ENCODE measurements around the gene NT5C1B. TPM values are rescaled to one million over a fixed set of nuclear protein-coding genes. Genes with fewer than 3 reads are reported as not detected.
"Not testable (repeated sequence)": the region's sequence is repeated elsewhere in the genome, so short reads cannot be mapped to it uniquely, and the experiment has no call there.

Gene NT5C1B
- total RNA-seq, result not detected

GRCh38 chr2:18589354-18589753, at the start of gene NT5C1B:
Gene NT5C1B (minus strand): TSS chr2:18589569. CDS start chr2:18589468, 101 bp downstream.
- DNase-seq (no peak), ATAC-seq (replicated peaks in 1 of 2) (no peak)
- no peak within 1 kb of the TSS for H3K4me3 Mint-ChIP-seq
- H3K27me3 Mint-ChIP-seq (ENCODE audit: low read depth), result no peaks in the 10 kb centered on the region
- H3K4me1 Mint-ChIP-seq (ENCODE audit: low read depth), result no peaks in the 10 kb centered on the region
- H3K27ac Mint-ChIP-seq, result no peak within 1 kb of the TSS
- H3K36me3 Mint-ChIP-seq (ENCODE audit: insufficient read depth in 2 of 2), result peaks cover 0 to 3% of the 10 kb centered on the region in 2 donors
- H3K9me3 Mint-ChIP-seq, result peaks cover 3 to 6% of the 10 kb centered on the region in 2 donors

- Mint-ChIP-seq H3K36me3 (ENCODE audit: insufficient read depth in 2 of 2) (peaks cover 23 to 39% of the 10 kb centered on the region in 2 donors), H3K4me1 (ENCODE audit: low read depth) (no peaks in the 10 kb centered on the region), H3K27me3 (ENCODE audit: low read depth) (no peaks in the 10 kb centered on the region), H3K4me3 (no peak overlapping the region), H3K27ac (no peak overlapping the region), H3K9me3 (peaks cover 16 to 24% of the 10 kb centered on the region in 2 donors)
- no peak for DNase-seq
- no peak for ATAC-seq (replicated peaks in 1 of 2)
These were observed 47.8 kb upstream of the NT5C1B start for GRCh38 chr2:18637196-18637595.

- H3K4me3 Mint-ChIP-seq; H3K27me3 Mint-ChIP-seq (ENCODE audit: low read depth); H3K4me1 Mint-ChIP-seq (ENCODE audit: low read depth); ATAC-seq (replicated peaks in 1 of 2); H3K27ac Mint-ChIP-seq; DNase-seq: not testable (repeated sequence)
- H3K36me3 Mint-ChIP-seq (ENCODE audit: insufficient read depth in 2 of 2), result peaks cover 18 to 42% of the 10 kb centered on the region in 2 donors
- H3K9me3 Mint-ChIP-seq, result peaks cover 20 to 32% of the 10 kb centered on the region in 2 donors
These were observed 43.3 kb upstream of the NT5C1B start for GRCh38 chr2:18632699-18633098.

- Mint-ChIP-seq H3K4me3 (no peak overlapping the region), H3K27ac (no peak overlapping the region), H3K4me1 (ENCODE audit: low read depth) (no peaks in the 10 kb centered on the region), H3K27me3 (ENCODE audit: low read depth) (no peaks in the 10 kb centered on the region), H3K36me3 (ENCODE audit: insufficient read depth in 2 of 2) (peaks cover 8 to 24% of the 10 kb centered on the region in 2 donors), H3K9me3 (peaks cover 16 to 25% of the 10 kb centered on the region in 2 donors)
- ATAC-seq (replicated peaks in 1 of 2), result no peak
- no peak for DNase-seq
These were observed 41.6 kb upstream of the NT5C1B start for GRCh38 chr2:18630941-18631340.

- H3K9me3 Mint-ChIP-seq, result peaks cover 15 to 25% of the 10 kb centered on the region in 2 donors
- ATAC-seq (replicated peaks in 1 of 2), result no peak
- H3K4me3 Mint-ChIP-seq, result no peak overlapping the region
- no peak overlapping the region for H3K27ac Mint-ChIP-seq
- DNase-seq, result no peak
- H3K27me3 Mint-ChIP-seq (ENCODE audit: low read depth), result no peaks in the 10 kb centered on the region
- peaks cover 8 to 23% of the 10 kb centered on the region in 2 donors for H3K36me3 Mint-ChIP-seq (ENCODE audit: insufficient read depth in 2 of 2)
- H3K4me1 Mint-ChIP-seq (ENCODE audit: low read depth), result no peaks in the 10 kb centered on the region
These were observed 41.2 kb upstream of the NT5C1B start for GRCh38 chr2:18630541-18630940.

GRCh38 chr2:18630101-18630500, 40.7 kb upstream of the NT5C1B start:
- Mint-ChIP-seq H3K36me3 (ENCODE audit: insufficient read depth in 2 of 2) (peaks cover 8 to 19% of the 10 kb centered on the region in 2 donors), H3K9me3 (peaks cover 10 to 22% of the 10 kb centered on the region in 2 donors), H3K27me3 (ENCODE audit: low read depth) (no peaks in the 10 kb centered on the region), H3K4me1 (ENCODE audit: low read depth) (no peaks in the 10 kb centered on the region), H3K27ac (no peak overlapping the region), H3K4me3 (no peak overlapping the region)
- DNase-seq, result no peak
- ATAC-seq (replicated peaks in 1 of 2), result no peak

- no peak overlapping the region for H3K27ac Mint-ChIP-seq
- H3K4me3 Mint-ChIP-seq, result no peak overlapping the region
- peaks cover under 1 to 6% of the 10 kb centered on the region in 2 donors for H3K36me3 Mint-ChIP-seq (ENCODE audit: insufficient read depth in 2 of 2)
- no peaks in the 10 kb centered on the region for H3K27me3 Mint-ChIP-seq (ENCODE audit: low read depth)
- H3K9me3 Mint-ChIP-seq, result peaks cover 6 to 11% of the 10 kb centered on the region in 2 donors
- no peak for ATAC-seq (replicated peaks in 1 of 2)
- H3K4me1 Mint-ChIP-seq (ENCODE audit: low read depth), result no peaks in the 10 kb centered on the region
- no peak for DNase-seq
These were observed 37.7 kb upstream of the NT5C1B start for GRCh38 chr2:18626958-18627650.

- DNase-seq (no peak), ATAC-seq (replicated peaks in 1 of 2) (no peak)
- peaks cover 0 to 4% of the 10 kb centered on the region in 2 donors for H3K36me3 Mint-ChIP-seq (ENCODE audit: insufficient read depth in 2 of 2)
- H3K4me1 Mint-ChIP-seq (ENCODE audit: low read depth), result no peaks in the 10 kb centered on the region
- H3K27ac Mint-ChIP-seq, result no peak overlapping the region
- H3K9me3 Mint-ChIP-seq, result peaks cover 3 to 7% of the 10 kb centered on the region in 2 donors
- no peaks in the 10 kb centered on the region for H3K27me3 Mint-ChIP-seq (ENCODE audit: low read depth)
- no peak overlapping the region for H3K4me3 Mint-ChIP-seq
These were observed 36.9 kb upstream of the NT5C1B start for GRCh38 chr2:18626256-18626668.

- Mint-ChIP-seq H3K4me1 (ENCODE audit: low read depth) (no peaks in the 10 kb centered on the region), H3K36me3 (ENCODE audit: insufficient read depth in 2 of 2) (peaks cover 0 to under 1% of the 10 kb centered on the region in 2 donors), H3K4me3 (no peak overlapping the region), H3K27me3 (ENCODE audit: low read depth) (no peaks in the 10 kb centered on the region), H3K9me3 (peaks cover under 1 to 2% of the 10 kb centered on the region in 2 donors), H3K27ac (no peak overlapping the region)
- DNase-seq (no peak), ATAC-seq (replicated peaks in 1 of 2) (no peak)
These were observed 36.2 kb upstream of the NT5C1B start for GRCh38 chr2:18625563-18625962.

GRCh38 chr2:18623782-18624181, 34.4 kb upstream of the NT5C1B start:
- H3K4me3 Mint-ChIP-seq, result no peak overlapping the region
- H3K27ac Mint-ChIP-seq, result no peak overlapping the region
- H3K9me3 Mint-ChIP-seq, result peaks cover 0 to 3% of the 10 kb centered on the region in 2 donors
- H3K4me1 Mint-ChIP-seq (ENCODE audit: low read depth), result no peaks in the 10 kb centered on the region
- H3K36me3 Mint-ChIP-seq (ENCODE audit: insufficient read depth in 2 of 2), result no peaks in the 10 kb centered on the region
- DNase-seq (no peak), ATAC-seq (replicated peaks in 1 of 2) (no peak)
- H3K27me3 Mint-ChIP-seq (ENCODE audit: low read depth), result no peaks in the 10 kb centered on the region

GRCh38 chr2:18620867-18621632, 31.7 kb upstream of the NT5C1B start:
- no peak for DNase-seq
- H3K27me3 Mint-ChIP-seq (ENCODE audit: low read depth), result no peaks in the 10 kb centered on the region
- H3K4me3 Mint-ChIP-seq, result no peak overlapping the region
- H3K36me3 Mint-ChIP-seq (ENCODE audit: insufficient read depth in 2 of 2), result peaks cover 0 to 2% of the 10 kb centered on the region in 2 donors
- H3K4me1 Mint-ChIP-seq (ENCODE audit: low read depth), result no peaks in the 10 kb centered on the region
- H3K27ac Mint-ChIP-seq, result no peak overlapping the region
- ATAC-seq (replicated peaks in 1 of 2), result no peak
- peaks cover 2 to 3% of the 10 kb centered on the region in 2 donors for H3K9me3 Mint-ChIP-seq

- ATAC-seq (replicated peaks in 1 of 2), result no peak
- H3K4me3 Mint-ChIP-seq, result no peak overlapping the region
- no peaks in the 10 kb centered on the region for H3K27me3 Mint-ChIP-seq (ENCODE audit: low read depth)
These were observed 29.7 kb upstream of the NT5C1B start for GRCh38 chr2:18619091-18619490.

GRCh38 chr2:18614041-18614440, 24.7 kb upstream of the NT5C1B start:
- peaks cover 0 to 4% of the 10 kb centered on the region in 2 donors for H3K9me3 Mint-ChIP-seq
- no peaks in the 10 kb centered on the region for H3K27me3 Mint-ChIP-seq (ENCODE audit: low read depth)
- H3K4me3 Mint-ChIP-seq, result no peak overlapping the region
- H3K36me3 Mint-ChIP-seq (ENCODE audit: insufficient read depth in 2 of 2), result peaks cover 0 to 6% of the 10 kb centered on the region in 2 donors
- ATAC-seq (replicated peaks in 1 of 2) (no peak), DNase-seq (no peak)
- no peaks in the 10 kb centered on the region for H3K4me1 Mint-ChIP-seq (ENCODE audit: low read depth)
- no peak overlapping the region for H3K27ac Mint-ChIP-seq

More at GRCh38 chr2:18619091-18619490, 29.7 kb upstream of the NT5C1B start:
- Mint-ChIP-seq H3K4me1 (ENCODE audit: low read depth) (no peaks in the 10 kb centered on the region), H3K36me3 (ENCODE audit: insufficient read depth in 2 of 2) (peaks cover 0 to 6% of the 10 kb centered on the region in 2 donors), H3K27ac (no peak overlapping the region), H3K9me3 (peaks cover 3 to 4% of the 10 kb centered on the region in 2 donors)
- DNase-seq, result no peak
